Effector memory CD4-positive, alpha-beta T cell (primary cell): Measurements from ENCODE around the gene SLC38A11.

Source experiments
- DNase-seq, 3 donors: peaks; one replicate each; pipeline ENCODE4 v3.0.0-alpha.2; 2020
- H3K27ac ChIP-seq: 2 replicates; pipeline ENCODE4 v1.7.0; 2013; ENCODE audit warnings: mild to moderate bottlenecking, low read length, moderate library complexity; ENCODE audit not compliant: insufficient read depth, poor library complexity, severe bottlenecking
- H3K27me3 ChIP-seq: replicated peaks from 2 replicates; pipeline ENCODE4 v1.7.0; 2013; ENCODE audit warnings: mild to moderate bottlenecking, low read length; ENCODE audit not compliant: insufficient read depth, control insufficient read depth, poor library complexity, severe bottlenecking
- H3K36me3 ChIP-seq: 2 replicates; pipeline ENCODE4 v1.7.0; 2013; ENCODE audit warnings: mild to moderate bottlenecking, low read length, moderate library complexity; ENCODE audit not compliant: control insufficient read depth, insufficient read depth
- H3K4me1 ChIP-seq: 2 replicates; pipeline ENCODE4 v1.7.0; 2013; ENCODE audit warnings: low read length, mild to moderate bottlenecking; ENCODE audit not compliant: control insufficient read depth, insufficient read depth, poor library complexity, severe bottlenecking
- H3K4me3 ChIP-seq: 2 replicates; pipeline ENCODE4 v1.7.0; 2013; ENCODE audit warnings: low read length, low read depth, mild to moderate bottlenecking; ENCODE audit not compliant: insufficient read depth, poor library complexity, severe bottlenecking
- H3K9me3 ChIP-seq: 2 replicates; pipeline ENCODE4 v1.7.0; 2013; ENCODE audit warnings: mild to moderate bottlenecking, low read length, moderate library complexity; ENCODE audit not compliant: control insufficient read depth

The SLC38A11 gene

DNA sequence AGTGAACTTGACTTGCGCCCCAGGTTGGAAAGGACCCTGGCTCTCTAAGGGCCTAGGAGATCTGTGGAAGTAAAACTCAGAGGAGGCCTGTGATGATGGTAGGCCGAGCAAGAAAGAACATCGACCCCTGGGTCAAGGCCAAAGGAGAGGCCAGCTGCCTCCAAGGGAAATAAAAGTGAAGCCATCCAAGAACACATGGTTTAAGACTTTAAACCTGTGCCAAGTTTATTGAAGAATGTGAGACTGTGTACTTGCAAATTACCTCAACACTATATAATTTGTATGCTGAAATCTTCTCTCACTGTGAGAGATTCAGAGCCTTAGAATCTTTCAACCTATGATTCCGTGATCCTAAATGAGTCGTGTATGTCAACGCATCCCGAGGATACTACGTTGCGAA, 73.0 kb downstream of the SLC38A11 start:
- Histone ChIP-seq H3K4me1 (no peaks in the 10 kb centered on the region), H3K36me3 (no peaks in the 10 kb centered on the region), H3K27ac (no peak overlapping the region), H3K4me3 (no peak overlapping the region), H3K27me3 (no peaks in the 10 kb centered on the region), H3K9me3 (no peaks in the 10 kb centered on the region)
- DNase-seq = no peak

DNA sequence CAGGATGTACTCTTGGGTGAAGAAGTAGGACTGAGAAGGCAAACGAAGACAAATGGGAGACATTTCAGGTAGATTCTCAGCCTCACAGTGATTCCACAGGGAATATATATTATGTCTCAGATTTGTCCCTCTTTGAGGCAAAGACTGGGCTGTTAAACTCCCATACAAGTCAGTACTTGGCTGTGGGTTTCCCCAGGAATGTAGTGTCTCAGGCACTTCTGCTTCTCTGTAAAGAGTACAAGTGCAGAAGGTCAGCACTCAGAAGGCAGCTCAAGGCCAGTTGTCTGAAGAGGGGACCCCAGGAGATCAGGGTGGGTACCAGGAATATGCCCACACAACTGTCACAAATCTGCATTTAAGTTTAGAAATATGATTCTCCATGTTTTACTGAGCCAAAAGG, 73.8 kb downstream of the SLC38A11 start:
- Histone ChIP-seq H3K4me1 (no peaks in the 10 kb centered on the region), H3K4me3 (no peak overlapping the region), H3K9me3 (no peaks in the 10 kb centered on the region), H3K27me3 (no peaks in the 10 kb centered on the region), H3K36me3 (no peaks in the 10 kb centered on the region), H3K27ac (no peak overlapping the region)
- DNase-seq = no peak

DNA sequence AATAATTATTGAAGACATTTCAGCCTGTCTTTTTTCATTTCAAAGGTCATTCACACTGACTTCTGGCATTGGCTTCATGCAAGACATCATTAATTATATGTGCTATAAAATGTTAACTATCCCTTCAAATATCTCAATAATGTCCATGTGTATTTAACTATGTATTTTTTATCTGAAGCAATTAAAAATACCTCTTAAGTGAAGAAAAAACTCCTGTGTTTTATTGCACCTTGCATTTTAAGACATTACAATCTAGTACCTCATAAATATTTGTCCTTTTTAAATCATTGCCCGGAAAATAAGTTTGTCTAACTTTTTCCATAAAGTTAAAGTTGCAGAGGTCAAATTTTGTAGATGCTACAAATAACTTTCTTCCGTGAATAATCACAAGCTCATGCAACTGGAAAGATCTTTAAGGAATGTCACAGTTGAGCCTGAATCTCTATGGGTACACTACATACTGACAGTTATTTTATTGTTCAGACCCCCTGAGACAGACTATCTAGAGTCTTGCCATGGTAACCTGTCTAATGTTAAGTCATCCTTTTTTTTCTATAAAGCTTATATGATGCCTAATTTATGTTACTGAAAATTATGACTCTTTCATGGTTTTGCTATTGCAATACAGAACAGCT, 75.3 kb downstream of the SLC38A11 start:
- DNase-seq = no peak
- no peak overlapping the region for H3K27ac ChIP-seq
- no peaks in the 10 kb centered on the region for H3K36me3 ChIP-seq
- no peaks in the 10 kb centered on the region for H3K9me3 ChIP-seq
- no peak overlapping the region for H3K4me3 ChIP-seq
- no peaks in the 10 kb centered on the region for H3K4me1 ChIP-seq
- H3K27me3 ChIP-seq = no peaks in the 10 kb centered on the region

DNA sequence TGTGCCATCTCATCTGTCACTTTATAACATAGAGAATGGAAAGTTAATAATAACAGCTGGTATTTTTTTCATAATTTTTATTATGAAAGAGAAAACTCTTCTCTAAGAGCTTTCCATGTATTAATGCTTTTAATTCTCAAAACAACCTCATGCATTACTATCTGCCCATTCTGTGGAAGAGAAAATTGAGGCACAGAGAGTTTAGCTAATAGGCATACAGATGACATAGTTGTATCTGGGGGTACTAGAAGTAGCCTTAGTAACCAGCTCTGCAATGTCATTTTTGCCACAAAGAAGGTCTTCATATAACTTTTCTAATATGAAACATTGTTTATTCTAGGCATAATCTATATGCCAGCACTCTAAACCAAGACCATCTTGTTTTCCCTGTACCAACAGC, 77.4 kb downstream of the SLC38A11 start:
- H3K9me3 ChIP-seq = no peaks in the 10 kb centered on the region

DNA sequence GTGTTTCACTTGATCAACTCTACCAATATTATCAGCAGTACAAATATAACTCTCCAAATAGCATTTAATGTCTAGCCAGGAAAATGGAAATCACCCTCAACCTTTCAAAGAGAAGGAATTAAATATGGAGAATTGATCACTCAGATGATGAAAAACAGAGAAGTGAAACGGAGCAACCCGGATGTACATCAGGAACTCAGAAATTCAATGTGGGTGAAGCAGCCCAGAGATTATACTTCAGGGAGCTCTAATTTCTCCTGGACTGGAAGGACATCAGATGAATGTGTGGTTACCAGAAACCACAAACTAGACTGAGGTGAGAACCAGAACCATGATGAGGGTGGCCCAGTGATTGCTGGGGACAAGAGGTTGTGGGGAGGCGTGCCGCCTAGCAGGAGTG, 78.2 kb downstream of the SLC38A11 start:
- Histone ChIP-seq H3K27me3 (no peaks in the 10 kb centered on the region), H3K4me1 (no peaks in the 10 kb centered on the region), H3K4me3 (no peak overlapping the region), H3K27ac (no peak overlapping the region), H3K36me3 (no peaks in the 10 kb centered on the region), H3K9me3 (no peaks in the 10 kb centered on the region)
- DNase-seq = no peak

More for the DNA sequence above, 77.4 kb downstream of the SLC38A11 start:
- Histone ChIP-seq H3K4me3 (no peak overlapping the region), H3K27ac (no peak overlapping the region), H3K27me3 (no peaks in the 10 kb centered on the region), H3K4me1 (no peaks in the 10 kb centered on the region), H3K36me3 (no peaks in the 10 kb centered on the region)
- no peak for DNase-seq

DNA sequence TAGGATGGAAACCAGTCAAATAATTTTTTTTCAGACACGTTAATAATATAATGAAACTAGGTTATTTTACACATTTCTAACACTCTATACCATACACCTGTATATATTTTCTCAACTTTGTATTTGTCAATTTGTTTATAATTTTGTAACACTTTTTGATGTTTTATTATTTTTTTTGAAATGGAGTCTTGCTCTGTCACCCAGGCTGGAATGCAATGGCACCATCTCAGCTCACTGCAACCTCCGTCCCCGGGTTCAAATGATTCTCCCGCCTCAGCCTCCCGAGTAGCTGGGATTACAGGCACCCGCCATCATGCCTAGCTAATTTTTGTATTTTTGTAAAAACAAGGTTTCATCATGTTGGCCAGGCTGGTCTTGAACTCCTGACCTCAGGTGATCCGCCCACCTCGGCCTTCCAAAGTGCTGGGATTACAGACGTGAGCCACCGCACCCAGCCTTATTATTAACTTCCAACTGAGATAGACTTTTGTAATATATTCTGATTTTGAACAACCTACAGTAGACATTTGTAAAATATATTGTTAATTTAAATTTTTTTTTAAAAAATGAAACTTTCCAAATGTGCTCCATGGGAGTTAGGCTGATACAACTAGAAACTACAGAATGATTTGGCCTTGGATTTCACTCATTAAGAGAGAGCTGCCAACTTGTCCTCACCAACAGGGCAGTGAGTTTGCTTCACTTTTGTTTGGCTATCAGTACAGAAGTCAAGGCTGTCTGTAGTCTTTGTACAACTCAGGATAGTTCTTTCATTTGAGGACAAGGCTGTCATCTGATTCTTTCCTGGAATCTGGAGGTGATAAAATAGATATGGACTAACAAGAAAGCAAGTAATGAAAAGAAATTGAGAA, 79.8 kb downstream of the SLC38A11 start:
- Histone ChIP-seq H3K27ac (no peak overlapping the region), H3K36me3 (no peaks in the 10 kb centered on the region), H3K4me1 (no peaks in the 10 kb centered on the region), H3K4me3 (no peak overlapping the region), H3K27me3 (no peaks in the 10 kb centered on the region), H3K9me3 (no peaks in the 10 kb centered on the region)
- no peak for DNase-seq

DNA sequence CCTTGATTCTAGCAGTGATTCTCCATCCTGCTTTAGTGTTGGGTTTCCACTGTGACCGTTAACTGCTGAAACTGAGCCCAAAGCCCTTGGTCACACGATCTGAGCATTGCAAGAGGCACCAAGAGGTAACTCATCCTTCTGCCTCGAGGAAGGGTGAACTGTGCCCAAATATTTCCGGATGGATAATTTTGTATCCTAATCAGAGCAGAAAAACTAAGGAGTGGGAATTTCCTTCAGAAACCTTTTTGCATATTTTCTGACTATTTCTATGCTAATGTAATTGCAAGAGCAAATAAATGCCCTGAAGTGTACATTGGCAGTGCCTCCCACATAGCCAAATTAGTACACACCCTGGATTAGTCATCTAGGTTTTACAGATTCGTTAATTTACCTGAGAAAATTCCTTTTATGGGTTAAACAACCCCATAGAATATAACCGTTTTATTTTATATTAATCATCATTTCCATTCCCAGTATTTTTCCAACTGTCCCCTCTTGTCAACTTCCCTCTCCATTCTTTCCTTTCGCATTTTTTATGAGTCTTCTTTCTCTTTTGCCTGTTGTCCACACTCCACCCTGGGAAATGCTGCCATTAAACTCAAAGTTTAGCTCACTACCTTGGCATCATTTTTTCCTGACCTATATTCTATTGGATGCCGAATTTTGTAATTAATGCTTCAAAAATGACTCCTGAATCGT, 82.0 kb downstream of the SLC38A11 start:
- Histone ChIP-seq H3K4me1 (no peaks in the 10 kb centered on the region), H3K27ac (no peak overlapping the region), H3K27me3 (no peaks in the 10 kb centered on the region), H3K36me3 (no peaks in the 10 kb centered on the region), H3K4me3 (no peak overlapping the region), H3K9me3 (no peaks in the 10 kb centered on the region)
- no peak for DNase-seq

DNA sequence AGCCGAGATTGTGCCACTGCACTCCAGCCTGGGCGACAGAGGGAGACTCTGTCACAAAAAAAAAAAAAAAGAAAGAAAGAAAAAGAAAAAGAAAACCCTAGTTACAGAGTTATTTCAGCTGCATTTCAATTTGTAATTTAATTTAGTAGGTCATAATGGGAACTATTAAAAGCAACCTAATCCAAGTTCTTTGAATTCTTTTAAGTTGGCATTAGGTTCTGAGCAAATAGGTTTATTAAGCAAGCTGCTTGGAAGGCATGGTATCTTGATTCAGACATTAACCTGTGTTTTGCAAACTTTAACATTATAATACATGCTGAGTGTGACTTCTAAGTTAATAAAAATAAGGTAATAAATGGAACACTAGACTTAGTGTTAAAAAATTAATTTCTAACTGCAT, 83.9 kb downstream of the SLC38A11 start:
- no peak for DNase-seq
- H3K27ac ChIP-seq = no peak overlapping the region
- H3K4me3 ChIP-seq = no peak overlapping the region
- no peaks in the 10 kb centered on the region for H3K4me1 ChIP-seq
- H3K9me3 ChIP-seq = no peaks in the 10 kb centered on the region
- H3K27me3 ChIP-seq = no peaks in the 10 kb centered on the region
- H3K36me3 ChIP-seq = no peaks in the 10 kb centered on the region

DNA sequence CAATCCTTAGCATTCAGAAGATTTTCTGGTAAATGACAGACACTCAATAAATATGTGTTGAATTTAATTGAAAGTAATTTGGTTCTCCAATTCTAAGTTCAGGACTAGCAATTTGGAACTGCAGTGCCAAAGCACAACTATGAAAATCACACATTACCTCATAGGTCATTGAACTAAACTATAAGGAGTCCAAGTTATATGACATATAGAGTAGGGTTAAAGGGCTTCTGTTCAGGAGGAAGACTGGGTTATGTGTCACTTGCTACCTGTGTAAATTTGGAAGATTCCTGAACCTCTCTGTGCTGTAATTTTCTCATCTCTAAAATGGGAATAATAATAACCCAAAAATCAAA, 85.9 kb downstream of the SLC38A11 start:
- H3K4me1 ChIP-seq = no peaks in the 10 kb centered on the region
- DNase-seq = no peak
- H3K9me3 ChIP-seq = no peaks in the 10 kb centered on the region
- H3K27me3 ChIP-seq = no peaks in the 10 kb centered on the region
- H3K4me3 ChIP-seq = no peak overlapping the region
- no peak overlapping the region for H3K27ac ChIP-seq
- H3K36me3 ChIP-seq = no peaks in the 10 kb centered on the region
